Left kidney (tissue), 1 donor: ENCODE data around the gene ASB11. TPM values are rescaled to one million over a fixed set of nuclear protein-coding genes. Genes with fewer than 3 reads are reported as not detected.

Experiments used
- polyA plus RNA-seq: library from polyadenylated mRNA; unstranded; fragments of 120-200 nt; gene quantifications from one replicate; pipeline ENCODE4 v1.2.1, GENCODE V29; 2013; ENCODE audit not compliant: insufficient read length

ASB11 gene
- polyA plus RNA-seq, 1 donor: 0.08 TPM

Other genes with a start within 250 kb of the ASB11 start
- gene ASB9, start 45.6 kb downstream of the ASB11 start, polyA plus RNA-seq: 13.3 TPM
- gene PIGA, start 19.9 kb upstream of the ASB11 start, polyA plus RNA-seq: 19.6 TPM
- 0.55 TPM for gene VEGFD, start 68.8 kb upstream of the ASB11 start, polyA plus RNA-seq
- 5.6 TPM for gene PIR, start 177.7 kb upstream of the ASB11 start, polyA plus RNA-seq
- gene BMX, start 185.2 kb upstream of the ASB11 start, polyA plus RNA-seq: 0.55 TPM